CD4-positive, alpha-beta T cell treated with Interleukin-6 for 4 hours (primary cell): ENCODE data around the gene COL4A3.
"Not testable (repeated sequence)": the region's sequence is repeated elsewhere in the genome, so short reads cannot be mapped to it uniquely, and the experiment has no call there.

Source experiments
- DNase-seq: peaks from one replicate; pipeline ENCODE4 v3.0.0-alpha.2; 2020; ENCODE audit warnings: mixed read lengths

COL4A3 gene

DNA sequence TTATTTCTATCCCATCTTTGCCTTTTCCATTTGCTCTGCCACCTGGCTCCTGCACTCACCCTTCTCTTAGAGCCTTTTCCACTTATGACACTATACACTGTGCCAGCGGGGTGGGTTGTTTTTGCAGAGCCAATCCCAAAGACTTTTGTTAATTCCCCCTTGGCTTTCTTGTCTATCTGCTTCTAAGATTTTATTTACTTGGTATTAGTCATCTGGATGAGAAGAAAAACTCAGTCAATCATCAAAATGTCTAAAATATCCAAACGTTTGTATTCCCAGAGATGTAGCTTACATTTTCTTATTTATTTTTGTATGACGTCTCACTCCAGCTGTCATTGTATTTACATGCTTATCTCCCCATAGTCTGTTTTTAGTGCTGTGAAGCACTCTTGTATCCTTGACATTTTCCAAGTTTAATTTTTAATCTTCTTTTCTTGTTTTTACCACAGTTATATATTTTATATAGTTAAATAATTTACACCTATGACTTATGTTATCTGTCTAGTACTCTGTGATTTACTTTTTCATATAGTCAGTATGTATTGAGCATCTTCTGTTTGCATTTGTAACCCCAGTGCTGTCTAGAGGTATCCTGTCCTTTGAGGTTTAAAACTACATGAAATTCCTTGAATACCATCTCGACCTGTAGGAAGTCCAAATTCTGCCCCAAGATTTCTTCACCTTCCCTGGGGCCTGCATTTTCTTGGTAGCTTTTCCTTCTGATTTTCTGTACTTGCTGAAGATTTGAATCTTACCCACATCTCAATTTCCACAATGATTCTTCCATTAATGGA lies 55.1 kb downstream of the COL4A3 start:
- no peak for DNase-seq

- DNase-seq = no peak
Measured at GRCh38 chr2:227221120-227221519, 56.7 kb downstream of the COL4A3 start.

DNA sequence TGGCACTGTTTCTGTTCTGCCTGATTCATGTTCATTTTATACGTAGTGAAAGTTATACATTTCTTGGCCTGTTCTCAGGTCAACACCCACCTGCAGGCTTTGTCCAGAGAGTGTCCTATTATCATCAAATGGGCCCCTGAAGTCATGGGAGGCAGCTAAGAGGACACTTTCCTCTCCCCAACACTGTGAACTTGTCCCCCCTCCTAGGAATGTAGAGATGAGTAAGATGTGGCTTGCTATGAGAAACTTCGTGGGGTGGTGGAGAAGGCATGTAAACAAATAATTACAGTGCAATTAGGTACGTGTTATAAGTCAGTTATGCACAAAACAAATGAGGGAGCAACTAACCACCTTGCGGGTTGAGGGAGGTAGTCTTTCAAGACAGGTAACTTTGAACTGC lies 57.9 kb downstream of the COL4A3 start:
- no peak for DNase-seq

- not testable (repeated sequence) for DNase-seq
Measured at GRCh38 chr2:227225641-227226040, 61.2 kb downstream of the COL4A3 start.

GRCh38 chr2:227228061-227228667 lies 63.7 kb downstream of the COL4A3 start:
- no peak for DNase-seq

- no peak for DNase-seq
Measured at GRCh38 chr2:227230151-227230550, 65.7 kb downstream of the COL4A3 start.

- no peak for DNase-seq
Measured at GRCh38 chr2:227234429-227234828, 70.0 kb downstream of the COL4A3 start.

GRCh38 chr2:227237786-227238185 lies 73.4 kb downstream of the COL4A3 start:
- no peak for DNase-seq

DNA sequence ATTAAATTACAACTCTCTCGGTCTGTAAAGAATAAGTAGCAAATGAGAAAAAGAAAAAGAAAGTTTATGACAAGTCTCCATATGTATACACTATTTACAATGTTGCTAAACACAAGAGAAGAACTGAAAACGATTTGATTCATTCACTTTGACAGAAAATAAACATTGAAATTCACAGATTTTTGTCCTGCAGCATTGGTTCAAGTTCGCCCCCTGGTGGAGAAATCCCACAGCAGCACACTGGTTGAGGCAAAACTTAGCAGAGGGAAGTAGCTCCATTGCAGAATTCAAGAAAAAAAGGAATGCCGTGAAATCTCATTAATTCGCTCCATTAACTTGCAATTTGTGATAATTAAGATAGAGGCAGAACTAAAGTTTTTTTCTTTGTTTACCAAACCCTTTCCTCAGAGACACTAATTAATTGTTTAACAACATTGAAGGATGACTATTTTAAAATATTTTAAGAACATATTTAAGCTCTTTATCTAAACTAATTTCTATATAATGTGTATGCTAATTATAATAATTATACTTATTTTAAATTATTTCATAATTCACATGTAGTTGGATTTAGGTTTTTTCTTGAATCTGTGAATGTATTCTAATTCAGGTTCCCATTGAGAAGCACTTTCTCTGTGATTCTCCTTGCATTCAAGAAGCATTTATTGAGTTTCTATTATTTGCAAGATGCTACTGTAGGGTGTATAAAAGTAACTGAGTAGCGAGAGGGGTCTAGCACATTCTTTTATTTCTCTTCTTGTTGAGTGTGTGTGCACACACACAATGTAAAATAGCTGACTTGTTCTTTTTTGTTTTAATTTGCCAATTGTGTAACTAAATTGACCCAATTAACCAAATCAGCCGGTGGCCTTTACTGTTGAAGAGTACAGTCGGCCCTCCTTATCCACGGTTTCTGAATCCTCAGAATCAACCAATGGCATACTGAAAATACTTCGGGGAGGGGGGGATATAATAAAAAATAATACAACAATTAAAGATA lies 74.1 kb downstream of the COL4A3 start:
- DNase-seq = peak; percentile 66

DNA sequence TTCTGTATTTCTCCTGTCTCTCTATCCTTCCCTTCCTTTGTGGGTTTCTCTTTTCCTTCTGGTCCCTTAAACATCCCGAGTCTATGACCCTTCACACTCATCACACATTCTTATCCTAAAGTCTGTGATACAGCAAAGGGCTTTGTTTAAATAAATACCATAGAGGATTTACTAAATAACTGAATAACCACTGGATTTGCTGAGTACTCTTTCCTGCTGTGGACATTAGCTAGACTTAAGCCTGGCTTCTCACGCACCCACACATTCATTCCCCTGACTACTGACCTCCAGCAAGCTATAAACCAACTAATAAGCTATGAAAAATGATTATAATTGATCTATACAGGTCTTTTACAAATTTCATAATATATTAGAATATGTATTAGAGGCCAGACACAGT lies 76.6 kb downstream of the COL4A3 start:
- no peak for DNase-seq

GRCh38 chr2:227248876-227249275 lies 84.5 kb downstream of the COL4A3 start:
- DNase-seq = no peak

- no peak for DNase-seq
Measured at GRCh38 chr2:227252831-227253230, 88.4 kb downstream of the COL4A3 start.

DNA sequence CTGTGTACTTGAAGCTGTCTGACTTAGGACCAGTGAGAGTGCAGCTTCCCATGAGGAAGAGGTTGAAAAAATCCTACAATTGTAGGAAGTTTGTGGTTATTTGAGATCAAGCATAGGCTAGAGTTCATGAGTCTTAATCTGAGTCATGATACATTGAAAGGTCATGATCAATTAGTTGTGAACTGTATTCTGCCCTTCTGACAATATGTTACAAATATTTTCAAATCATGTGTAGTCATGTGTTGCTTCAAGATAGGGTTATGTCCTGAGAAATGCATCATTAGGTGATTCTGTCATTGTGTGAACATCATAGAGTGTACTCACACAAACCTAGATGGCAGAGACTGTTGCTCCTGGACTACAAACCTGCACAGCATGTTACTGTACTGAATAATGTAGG lies 92.2 kb downstream of the COL4A3 start:
- DNase-seq = no peak

DNA sequence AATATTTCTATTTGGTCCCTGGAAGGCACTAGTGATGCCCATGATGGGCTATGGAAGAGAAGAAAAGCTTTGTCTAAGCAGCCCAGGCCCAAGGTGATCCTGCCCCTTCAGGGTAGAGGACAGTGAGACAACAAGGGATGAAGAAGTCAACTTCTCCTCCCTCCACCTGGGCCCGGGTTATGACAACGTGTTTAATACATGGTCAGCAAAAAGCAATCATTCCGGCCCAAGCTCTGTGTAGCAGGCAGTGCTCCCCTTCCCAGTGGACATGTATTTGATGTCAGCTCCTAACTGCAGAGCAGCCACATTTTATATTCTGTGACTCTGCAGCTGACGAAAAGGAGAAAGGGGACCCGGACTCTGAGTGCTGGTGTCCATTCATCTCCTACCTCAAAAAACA lies 93.4 kb downstream of the COL4A3 start:
- no peak for DNase-seq

DNA sequence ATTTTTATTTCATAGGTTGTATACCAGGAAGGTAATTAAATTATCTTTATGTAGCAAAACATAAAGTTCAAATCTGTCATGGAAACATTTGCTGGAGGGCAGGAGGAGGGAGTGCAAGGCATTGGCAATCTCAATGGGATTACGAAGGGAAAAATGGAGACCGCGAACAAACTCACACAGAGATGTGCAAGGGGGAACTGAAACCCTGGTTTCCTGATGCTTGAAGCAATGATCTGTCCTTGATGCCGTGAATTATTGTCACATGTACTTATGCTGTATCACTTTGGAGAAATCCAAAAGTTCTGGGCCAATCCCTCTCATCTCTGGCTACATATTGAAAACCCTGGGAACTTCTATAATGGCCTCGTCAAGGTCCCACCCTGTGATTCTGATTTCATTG lies 95.6 kb downstream of the COL4A3 start:
- DNase-seq = no peak

DNA sequence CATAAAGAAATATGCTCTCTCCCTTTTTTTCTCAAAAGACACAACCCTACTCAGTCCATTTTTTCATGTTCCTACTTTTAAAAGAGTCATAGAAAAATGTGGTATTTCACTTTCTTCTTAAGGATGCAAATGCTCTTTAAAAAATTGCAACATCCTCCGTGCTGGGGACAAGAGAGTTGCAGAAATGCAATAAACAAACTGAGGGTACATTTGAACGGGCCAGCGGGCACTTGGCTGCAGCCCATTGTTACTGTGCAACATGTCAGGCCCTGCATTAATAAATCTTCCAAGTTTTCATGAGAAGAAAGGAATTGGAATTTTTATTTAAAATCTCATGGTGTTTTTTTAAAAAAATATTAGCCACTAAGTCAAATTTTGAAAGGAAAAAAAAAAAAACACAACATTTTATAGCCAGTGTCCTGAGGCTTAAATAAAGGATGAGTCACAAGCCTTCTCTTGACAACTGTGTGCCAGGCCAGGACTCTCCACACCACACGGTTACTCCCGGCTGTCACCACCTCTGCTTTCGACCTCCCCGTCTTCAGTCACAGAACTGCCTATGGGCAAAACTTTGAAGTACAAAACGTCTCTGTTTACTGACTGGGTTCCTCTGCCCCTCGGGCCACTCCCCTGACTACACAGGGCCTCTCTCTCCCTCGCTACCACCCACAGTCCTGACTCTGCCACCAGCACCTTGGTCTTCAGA lies 103.1 kb downstream of the COL4A3 start:
- no peak for DNase-seq

DNA sequence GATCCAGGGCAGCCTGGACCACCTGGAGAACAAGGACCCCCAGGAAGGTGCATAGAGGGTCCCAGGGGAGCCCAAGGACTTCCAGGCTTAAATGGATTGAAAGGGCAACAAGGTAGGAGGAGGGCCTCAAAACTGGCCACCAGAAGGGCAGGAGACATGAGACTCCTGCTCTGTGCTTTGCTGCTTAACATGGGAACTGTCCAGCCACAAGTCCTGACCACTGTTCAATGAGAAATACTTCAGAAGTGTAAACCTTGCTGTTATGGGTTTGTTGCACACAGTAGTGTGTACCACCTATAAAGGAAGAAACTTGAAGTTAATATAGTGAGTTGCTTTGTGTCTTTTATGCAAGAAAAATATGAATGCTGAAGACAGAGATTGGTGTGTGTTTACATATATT lies 116.5 kb downstream of the COL4A3 start:
- DNase-seq = no peak

GRCh38 chr2:227285741-227286236 lies 121.4 kb downstream of the COL4A3 start:
- DNase-seq = no peak

GRCh38 chr2:227287771-227288170 lies 123.3 kb downstream of the COL4A3 start:
- no peak for DNase-seq

- DNase-seq = no peak
Measured at GRCh38 chr2:227292314-227292713, 127.9 kb downstream of the COL4A3 start.

DNA sequence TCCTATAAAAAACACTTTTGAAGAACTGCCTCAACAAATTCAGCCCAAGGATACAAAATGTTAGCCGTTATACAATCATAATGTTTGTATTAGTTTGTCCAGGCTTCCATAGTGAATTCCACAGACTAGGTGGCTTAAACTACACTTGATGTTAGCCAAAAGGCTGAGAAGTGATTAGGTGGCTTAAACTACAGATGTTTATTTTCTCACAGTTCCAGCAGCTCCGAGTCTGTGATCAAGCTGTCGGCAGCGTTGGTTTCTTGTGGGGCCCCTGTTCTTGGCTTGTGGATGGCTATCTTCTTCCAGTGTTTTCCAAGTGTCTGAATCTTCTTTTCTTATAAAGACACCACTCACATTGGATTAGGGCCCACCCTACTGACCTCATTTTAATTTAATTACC lies 129.1 kb downstream of the COL4A3 start:
- no peak for DNase-seq

DNA sequence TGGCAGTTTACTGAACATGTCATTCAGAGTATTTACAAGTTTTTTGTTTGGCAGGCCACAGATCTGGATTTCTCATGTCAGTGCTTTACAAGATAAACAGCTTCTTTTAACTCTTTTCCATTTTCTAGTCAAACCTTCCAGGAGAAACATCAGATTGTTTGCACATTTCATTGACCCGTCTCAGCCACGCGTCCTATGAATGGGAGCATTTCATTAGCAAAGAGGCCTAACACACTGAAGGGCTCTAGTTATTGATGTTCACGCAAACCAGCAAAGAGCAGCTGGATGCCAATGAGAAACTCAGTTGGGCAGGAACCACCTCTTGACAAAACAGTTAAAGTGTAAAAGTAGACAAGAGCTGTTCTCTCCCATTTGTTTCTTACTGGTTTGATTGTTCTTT lies 131.4 kb downstream of the COL4A3 start:
- DNase-seq = no peak
